Measurements from ENCODE around the gene RSRC1.

- no peak for TF ChIP-seq POLR2A (IDR thresholded peaks at IDR 0.05)
- no peak for TF ChIP-seq CTCF (IDR thresholded peaks at IDR 0.05)
These were observed 355.2 kb downstream of the RSRC1 start for GRCh38 chr3:158465074-158465473.

All from esophagus squamous epithelium (tissue), 4 donors.